Neural cell (in vitro differentiated cells): Measurements from ENCODE around the gene DENND5B.

Experiments used
- CTCF ChIP-seq: fragments of 450-650 bp; IDR thresholded peaks from 2 replicates; pipeline ENCODE4 v1.5.1; 2014; ENCODE audit warnings: antibody characterized with exemption, mild to moderate bottlenecking, moderate library complexity; ENCODE audit not compliant: poor library complexity, severe bottlenecking
- EZH2 ChIP-seq: fragments of 200-600, 300-800 bp; shearing (Covaris generic), sonication (generic); IDR thresholded peaks from 2 replicates; pipeline ENCODE4 v1.6.1; 2014; ENCODE audit warnings: antibody characterized with exemption, low read length, borderline replicate concordance, mild to moderate bottlenecking; ENCODE audit not compliant: insufficient read depth, poor library complexity, severe bottlenecking

GRCh38 chr12:31585271-31585670 is 5.7 kb downstream of the DENND5B start:
- no peak for TF ChIP-seq EZH2
- no peak for TF ChIP-seq CTCF
